Esophagus muscularis mucosa (tissue), 4 donors: ENCODE measurements around the gene TKT.

Source experiments
- EP300 ChIP-seq: sonication (generic); formaldehyde crosslinking; IDR thresholded peaks from one replicate; pipeline ENCODE4 v1.6.1; 2017; ENCODE audit warnings: antibody characterized with exemption
- POLR2A ChIP-seq: fragments of 450-650 bp; IDR thresholded peaks from one replicate; pipeline ENCODE4 v1.6.1; 2017; ENCODE audit warnings: antibody characterized with exemption, moderate library complexity, mild to moderate bottlenecking, low read depth
- TF ChIP-seq, protein P1 (sequence below), 3 experiments: fragments of 200-600 bp in 2 of 3; fragments of 450-650 bp in 1 of 3; sonication (generic) in 2 of 3; IDR thresholded peaks; one replicate each; pipeline ENCODE4 v1.5.1; 2017 to 2019; ENCODE audit warnings: antibody characterized with exemption in 3 of 3, mild to moderate bottlenecking in 2 of 3, moderate library complexity in 1 of 3

DNA sequence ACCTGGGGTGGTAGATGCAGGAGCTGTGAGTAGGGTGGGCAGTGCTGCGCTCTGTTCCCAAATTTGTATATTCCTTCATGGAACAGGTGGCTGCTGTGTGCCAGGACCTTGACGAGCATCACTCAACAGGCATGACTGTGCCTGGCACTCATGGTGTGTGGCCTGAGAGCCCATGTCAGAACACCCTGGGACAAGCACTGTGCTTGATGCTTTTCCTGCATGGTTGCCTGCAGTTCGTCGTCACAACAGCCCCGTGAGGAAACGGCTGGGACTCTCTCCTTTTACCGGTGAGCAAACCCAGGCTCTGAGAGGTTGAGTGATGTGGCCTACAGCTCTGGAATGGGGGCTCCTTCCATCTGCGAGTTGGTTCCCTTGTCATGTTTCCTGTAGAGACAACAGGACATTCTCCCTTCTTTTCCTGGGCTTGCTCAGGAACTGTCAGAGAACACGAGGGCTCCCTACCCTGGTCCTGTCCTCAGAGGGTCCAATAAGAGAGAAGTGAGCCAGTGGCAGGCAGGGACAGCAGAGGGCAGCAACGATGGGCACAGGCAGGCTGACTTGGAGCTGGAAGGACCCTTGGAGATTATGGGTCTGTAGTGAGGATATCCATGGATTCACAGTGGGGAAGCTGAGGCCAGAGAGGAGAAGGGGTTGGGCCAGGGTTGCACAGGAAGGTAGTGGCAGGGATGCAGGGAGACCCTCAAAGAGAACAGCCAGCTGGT lies 57.4 kb downstream of the TKT start:
- TF ChIP-seq POLR2A (no peak), EP300 (no peak)
- TF ChIP-seq, protein P1, sequence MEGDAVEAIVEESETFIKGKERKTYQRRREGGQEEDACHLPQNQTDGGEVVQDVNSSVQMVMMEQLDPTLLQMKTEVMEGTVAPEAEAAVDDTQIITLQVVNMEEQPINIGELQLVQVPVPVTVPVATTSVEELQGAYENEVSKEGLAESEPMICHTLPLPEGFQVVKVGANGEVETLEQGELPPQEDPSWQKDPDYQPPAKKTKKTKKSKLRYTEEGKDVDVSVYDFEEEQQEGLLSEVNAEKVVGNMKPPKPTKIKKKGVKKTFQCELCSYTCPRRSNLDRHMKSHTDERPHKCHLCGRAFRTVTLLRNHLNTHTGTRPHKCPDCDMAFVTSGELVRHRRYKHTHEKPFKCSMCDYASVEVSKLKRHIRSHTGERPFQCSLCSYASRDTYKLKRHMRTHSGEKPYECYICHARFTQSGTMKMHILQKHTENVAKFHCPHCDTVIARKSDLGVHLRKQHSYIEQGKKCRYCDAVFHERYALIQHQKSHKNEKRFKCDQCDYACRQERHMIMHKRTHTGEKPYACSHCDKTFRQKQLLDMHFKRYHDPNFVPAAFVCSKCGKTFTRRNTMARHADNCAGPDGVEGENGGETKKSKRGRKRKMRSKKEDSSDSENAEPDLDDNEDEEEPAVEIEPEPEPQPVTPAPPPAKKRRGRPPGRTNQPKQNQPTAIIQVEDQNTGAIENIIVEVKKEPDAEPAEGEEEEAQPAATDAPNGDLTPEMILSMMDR (IDR thresholded peaks at IDR 0.05) = no peak
